Cardiac septum (tissue), 1 donor: Measurements from ENCODE around the gene FAM98A. TPM values are rescaled to one million over a fixed set of nuclear protein-coding genes. Genes with fewer than 3 reads are reported as not detected.

Experiments used
- DNase-seq: peaks from one replicate; pipeline ENCODE4 v3.0.0-alpha.2; 2020; ENCODE audit warnings: low spot score
- intact Hi-C: fragments of 100-400 bp; cut with DNase I; formaldehyde crosslinking; loops from one replicate; pipeline ENCODE4 v1.14.0; 2022
- total RNA-seq: library from RNA; stranded (reverse); fragmentation: NEBNext Ultra II Directional; extraction: Animal tissue kit (Norgen Biotek cat#: 25700); gene quantifications from one replicate; pipeline ENCODE4 v1.2.1, GENCODE V29; 2021
- donor health status: DM: no; HTN: no; CAD: no.

The FAM98A gene
- total RNA-seq, 1 donor from 2014 or later = 86.8 TPM

DNA sequence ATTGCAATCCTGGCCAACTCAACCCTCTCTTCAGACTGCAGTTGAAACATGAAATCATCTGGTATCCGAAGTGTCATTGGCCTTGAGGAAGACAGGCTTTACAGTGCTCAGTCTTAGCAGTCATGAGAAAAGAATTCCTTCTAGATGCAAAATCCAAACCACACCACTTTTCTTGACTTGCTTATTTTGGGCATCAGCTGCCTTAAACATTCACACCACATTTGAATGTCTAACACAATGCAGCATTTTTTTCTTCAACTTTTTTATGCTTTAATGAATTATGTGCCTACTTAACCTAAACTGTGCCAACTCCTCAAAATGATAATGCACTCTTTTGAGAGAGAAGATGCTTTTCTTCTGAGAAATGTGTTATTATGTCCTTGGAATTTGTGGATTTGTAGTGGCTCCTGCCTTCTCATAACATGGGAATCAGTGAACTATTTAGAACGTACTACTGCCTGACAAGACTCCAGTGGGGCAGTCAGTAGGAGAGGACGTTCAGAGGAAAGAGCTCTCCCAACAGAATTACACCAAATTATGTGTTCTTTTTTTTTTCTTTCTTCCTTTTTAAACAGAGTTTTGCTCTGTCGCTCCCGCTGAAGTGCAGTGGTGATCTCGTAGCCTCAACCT is 3.2 kb upstream of the FAM98A start:
- intact Hi-C loops = no loop called here
- no peak for DNase-seq

DNA sequence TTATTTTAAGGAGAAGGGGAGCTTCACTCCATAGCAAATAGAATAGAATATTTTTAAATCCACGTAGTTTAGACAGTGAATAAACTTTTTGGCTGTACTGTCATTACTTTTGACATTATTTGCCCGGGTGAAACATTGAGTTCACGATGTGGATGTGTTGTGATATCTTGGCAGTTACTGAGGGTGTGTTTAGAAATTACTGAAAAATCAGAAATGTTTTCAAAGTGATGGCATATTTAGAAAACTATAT is 769 bp upstream of the FAM98A start:
- intact Hi-C loops = loop anchor here (5.0 kb wide), 1 partner anchor 123 kb away; the partner anchor contains the start of gene RASGRP3
- no peak for DNase-seq

DNA sequence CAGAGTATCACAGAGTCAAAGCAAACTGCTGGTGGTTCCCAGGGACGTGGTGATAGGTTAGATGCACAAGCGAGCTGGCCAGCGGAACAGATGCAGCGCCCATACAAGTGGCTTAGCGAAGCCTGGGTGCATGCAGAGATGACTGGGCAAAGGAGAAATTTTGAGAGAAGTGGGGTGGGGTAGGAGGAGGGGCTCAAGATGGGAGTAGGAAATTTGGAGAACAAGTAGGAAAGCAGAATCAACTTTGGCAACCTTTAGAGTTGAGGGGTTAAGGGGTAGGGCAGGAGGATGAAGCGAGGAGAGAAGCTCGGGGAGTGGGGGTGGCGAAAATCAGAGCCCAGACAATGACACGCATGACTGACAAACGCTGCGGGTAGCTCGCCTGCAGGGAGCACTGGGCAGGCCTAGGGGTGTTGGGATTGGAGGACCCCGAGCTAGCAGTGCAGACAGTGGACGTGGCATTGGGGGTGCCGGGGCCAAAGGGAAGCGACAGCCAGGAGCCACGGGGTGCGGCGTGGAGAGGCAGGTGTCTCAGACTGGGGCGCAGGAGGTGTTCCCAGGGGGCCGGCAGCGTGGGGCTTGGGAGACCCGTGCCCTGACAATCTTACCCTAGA is 431 bp downstream of the FAM98A start:
- intact Hi-C loops = loop anchor here (5.0 kb wide), 1 partner anchor 121 kb away; the partner anchor contains the start of gene RASGRP3
- DNase-seq = no peak

DNA sequence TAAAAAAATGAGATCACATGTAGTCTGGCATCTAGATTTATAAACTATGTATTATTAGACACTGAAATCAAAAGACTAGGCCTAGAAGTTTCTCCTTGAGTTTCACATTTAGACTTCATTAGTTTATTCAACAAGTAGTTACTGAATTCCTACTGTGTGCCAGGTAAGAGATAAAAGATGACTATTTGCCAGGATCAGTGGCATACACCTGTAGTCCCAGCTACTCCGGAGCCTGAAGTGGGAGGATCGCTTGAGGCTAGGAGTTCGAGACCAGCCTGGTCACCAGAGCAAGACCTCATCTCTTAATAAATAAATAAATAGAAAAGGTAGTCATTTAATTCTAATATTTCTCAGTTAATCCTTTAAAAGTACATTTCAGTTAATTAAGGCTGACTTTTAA is 2.1 kb downstream of the FAM98A start:
- DNase-seq = no peak
- intact Hi-C loops = loop anchor here (5.0 kb wide), 1 partner anchor 120 kb away; the partner anchor contains the start of gene RASGRP3

DNA sequence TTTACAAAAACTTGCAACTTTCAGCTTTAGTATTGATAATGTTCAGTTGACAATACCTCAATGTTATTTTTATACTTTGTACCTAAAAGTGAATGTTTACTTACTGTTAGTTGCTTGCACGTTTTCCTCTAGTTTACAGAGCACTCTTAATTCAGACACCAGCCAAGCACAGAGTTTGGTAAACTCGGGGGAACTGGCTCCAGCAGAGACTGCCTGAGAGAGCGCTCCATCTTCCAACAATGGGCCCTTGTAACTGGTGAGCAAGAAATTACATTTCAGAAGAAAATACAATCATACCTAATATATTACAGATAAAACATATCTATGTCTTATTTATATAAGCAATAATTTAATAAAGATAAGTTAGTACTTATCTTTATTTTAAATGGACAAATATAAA is 3.7 kb downstream of the FAM98A start:
- no peak for DNase-seq
- intact Hi-C loops = loop anchor here (5.0 kb wide), 1 partner anchor 118 kb away; the partner anchor contains the start of gene RASGRP3

DNA sequence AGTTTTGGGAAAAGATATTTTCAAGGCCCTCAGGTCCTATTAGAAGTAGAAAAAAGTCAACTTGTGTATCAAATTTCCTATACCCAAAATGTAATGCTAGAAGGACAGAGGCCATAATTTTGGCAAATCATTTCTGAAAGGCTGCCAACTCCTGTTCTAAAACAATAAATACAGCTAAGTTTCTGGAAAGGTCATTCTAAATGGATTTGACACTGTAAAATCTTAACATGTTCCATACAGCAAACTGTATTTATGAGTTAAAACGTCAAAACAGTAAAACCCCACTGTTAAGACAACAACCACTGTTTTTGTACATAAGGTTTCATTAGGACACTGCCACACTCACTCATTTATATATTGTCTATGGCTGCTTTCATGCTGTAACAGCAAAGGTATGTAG is 9.7 kb downstream of the FAM98A start:
- intact Hi-C loops = loop anchor here (10.0 kb wide), 1 partner anchor 805 kb away; no protein-coding TSS in a partner anchor
- no peak for DNase-seq

DNA sequence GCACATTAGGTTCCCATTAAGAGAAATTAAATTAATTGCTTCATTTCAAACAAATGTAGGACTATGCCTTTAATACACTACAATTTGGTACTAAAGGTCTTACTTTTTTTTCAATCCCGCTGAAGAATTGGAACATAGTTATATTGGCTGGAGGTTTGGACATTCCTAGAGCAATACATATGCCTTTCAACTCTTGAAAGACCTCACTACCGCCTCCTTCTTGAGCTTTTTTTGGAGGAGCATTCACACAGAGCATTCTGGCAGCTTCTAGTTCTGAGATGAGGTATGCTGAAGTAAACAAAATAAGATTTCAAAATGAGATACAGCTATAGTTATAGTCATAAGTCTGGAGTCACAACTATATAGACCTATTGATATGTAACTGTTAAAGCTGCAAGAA is 10.9 kb downstream of the FAM98A start:
- intact Hi-C loops = loop anchor here (10.0 kb wide), 1 partner anchor 803 kb away; no protein-coding TSS in a partner anchor
- DNase-seq = no peak

DNA sequence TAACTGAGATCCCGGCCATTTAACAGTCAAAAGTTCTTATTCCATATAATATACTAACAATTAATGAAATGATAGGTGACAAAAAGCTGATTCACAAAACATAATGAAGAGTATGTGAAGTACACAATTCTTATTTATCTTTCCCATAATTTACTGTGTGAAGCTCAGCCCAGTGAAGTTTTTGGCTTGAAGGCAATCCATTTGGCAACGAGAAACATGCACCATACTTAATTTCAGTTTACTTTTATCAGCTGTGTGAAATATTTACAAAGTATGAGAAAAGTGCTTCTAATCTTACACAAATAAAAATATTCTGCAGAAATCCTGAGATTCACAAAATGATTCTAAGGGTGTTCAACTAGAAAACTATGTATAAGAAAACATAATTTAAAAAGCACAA is 12.3 kb downstream of the FAM98A start:
- DNase-seq = no peak
- intact Hi-C loops = loop anchor here (10.0 kb wide), 1 partner anchor 802 kb away; no protein-coding TSS in a partner anchor

DNA sequence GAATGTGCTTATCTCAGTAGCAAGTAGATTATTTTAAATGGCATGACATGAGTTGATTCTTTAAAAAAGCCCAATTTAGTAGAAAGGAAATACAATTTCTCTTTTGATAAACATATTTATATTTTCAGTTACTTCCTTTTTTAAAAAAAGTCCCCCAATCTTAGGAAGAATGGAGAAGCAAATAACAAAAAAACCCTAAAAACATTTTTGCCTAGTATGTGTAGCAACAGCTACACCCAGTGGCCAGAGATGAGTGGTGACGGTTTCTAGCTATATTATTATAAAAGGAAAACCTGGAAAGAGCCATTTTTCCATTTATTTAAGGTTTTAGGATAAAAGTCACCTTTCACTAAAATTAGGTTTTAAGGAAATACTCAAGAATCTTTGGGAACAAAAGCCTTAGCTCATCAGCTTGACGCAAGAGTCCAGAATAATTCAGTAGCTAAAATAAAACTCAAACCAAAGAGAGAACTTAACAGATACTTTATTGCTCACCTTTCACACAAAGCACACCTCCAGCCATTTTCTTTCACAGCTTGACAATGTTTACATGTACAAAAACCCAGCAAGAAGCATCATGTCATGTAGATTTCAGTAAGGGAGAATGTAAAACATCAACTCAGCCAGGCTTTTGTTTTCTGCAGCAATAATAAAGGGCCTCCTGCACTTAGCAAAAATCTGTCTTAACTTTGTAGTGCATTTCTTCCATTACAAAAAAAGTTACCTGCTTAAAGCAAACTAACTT is 15.7 kb downstream of the FAM98A start:
- no peak for DNase-seq
- intact Hi-C loops = loop anchor here (5.0 to 10.0 kb wide), 3 partner anchors 106 to 799 kb away; partner anchors contain the start of gene RASGRP3

DNA sequence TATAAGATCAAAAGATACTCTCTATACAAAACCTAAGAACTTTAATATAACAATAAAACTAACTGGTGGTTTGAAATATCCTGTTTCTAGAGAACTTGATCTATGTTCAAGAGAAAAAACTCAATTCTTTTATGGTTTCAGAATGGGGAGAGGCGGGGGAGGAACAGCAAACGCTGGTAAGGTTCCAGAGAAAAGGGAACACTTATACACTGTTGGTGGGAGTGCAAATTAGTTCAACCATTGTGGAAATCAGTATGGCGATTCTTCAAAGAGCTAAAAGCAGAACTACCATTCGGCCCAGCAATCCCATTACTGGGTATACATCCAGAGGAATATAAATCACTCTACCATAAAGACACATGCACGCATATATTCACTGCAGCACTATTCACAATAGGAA is 17.2 kb downstream of the FAM98A start:
- no peak for DNase-seq
- intact Hi-C loops = loop anchor here (5.0 to 10.0 kb wide), 3 partner anchors 105 to 797 kb away; partner anchors contain the start of gene RASGRP3

DNA sequence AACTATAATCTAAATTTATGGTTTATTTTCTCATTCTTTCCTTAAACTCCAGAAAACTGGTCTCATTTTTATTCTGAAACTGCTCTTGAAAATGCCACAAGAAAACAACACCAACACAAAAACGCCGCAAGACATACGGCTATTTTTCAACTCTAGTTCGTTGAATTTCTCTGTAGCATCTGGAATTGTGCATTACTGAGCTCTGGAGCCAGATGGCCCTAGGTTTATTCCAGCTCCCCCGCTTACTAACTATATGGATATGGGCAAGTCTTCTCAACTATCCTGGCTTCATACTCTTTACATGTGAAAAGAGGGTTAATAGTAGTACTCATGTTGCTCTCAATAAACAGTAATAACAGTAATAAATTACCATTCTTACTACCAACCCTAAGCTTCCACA is 19.9 kb downstream of the FAM98A start:
- intact Hi-C loops = loop anchor here (10.0 kb wide), 1 partner anchor 1014 kb away; no protein-coding TSS in a partner anchor
- no peak for DNase-seq

DNA sequence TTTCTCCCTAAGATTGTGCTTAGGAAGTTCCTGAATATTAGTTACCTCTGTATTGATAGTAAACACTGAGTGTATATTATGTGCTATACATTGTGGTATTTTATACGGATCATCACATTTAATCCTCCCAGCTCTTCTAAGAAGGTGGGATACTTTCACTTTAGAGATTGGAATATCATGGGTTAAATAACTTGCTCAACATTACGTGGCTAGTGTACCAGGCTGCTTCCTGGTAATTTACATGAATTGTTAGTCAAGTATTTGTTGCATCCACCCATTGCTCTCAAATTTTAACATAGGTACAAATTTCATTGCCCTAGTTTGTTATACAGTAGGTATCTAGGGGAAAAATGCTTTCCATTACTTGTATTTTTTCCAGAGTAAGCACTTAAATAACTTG is 21.4 kb downstream of the FAM98A start:
- intact Hi-C loops = loop anchor here (10.0 kb wide), 1 partner anchor 1013 kb away; no protein-coding TSS in a partner anchor
- DNase-seq = no peak

DNA sequence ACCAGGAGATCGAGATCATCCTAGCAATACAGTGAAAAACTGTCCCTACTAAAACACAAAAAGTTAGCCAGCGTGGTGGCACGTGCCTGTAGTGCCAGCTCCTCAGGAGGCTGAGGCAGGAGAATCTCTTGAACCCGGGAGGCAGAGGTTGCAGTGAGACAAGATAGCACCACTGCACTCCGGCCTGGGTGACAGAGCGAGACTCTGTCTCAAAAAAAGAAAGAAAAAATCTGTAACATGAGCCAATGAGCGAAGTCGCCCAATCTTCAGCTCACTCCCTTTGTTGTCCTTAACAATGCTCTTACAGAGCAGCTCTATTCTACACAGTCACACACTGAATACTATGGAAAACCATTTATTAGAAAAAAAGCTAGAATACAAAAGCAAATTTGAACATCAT is 22.0 kb downstream of the FAM98A start:
- no peak for DNase-seq
- intact Hi-C loops = loop anchor here (10.0 kb wide), 1 partner anchor 1012 kb away; no protein-coding TSS in a partner anchor

DNA sequence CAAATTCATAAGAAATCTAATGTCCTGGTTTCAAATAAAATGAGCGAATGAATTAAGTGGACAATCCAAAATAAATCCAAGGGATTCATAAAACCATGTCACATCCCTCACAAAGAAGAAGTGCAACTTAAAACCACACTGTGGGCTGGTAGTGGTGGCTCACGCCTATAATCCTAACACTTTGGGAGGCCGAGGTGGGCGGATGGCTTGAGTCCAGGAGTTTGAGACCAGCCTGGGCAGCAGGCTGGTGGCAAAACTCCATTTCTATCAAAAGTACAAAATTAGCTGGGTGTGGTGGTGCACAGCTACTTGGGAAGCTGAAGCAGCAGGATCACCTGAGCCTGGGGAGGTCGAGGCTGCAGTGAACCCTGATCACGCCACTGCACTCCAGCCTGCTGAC is 25.4 kb downstream of the FAM98A start:
- no peak for DNase-seq
- intact Hi-C loops = loop anchor here (10.0 kb wide), 1 partner anchor 1009 kb away; no protein-coding TSS in a partner anchor

DNA sequence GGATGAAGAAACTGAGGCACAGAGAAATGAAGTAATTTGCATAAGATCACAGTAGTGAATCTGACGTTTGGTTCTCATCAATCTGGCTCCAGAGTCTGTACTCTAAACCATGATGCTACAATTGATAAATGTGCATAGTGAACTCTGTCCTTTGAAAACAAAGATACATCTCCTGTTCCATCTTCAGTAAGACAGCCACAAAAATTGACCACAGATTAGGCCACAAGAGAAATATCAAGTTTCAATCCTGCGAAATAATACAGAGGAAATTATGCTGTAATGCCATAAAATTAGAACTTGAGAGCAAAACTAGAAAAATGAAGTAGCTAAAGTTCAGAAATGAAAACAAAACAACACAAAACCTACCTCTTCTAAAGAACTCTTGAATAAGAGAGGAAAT is 28.4 kb downstream of the FAM98A start:
- no peak for DNase-seq
- intact Hi-C loops = loop anchor here (10.0 kb wide), 1 partner anchor 1006 kb away; no protein-coding TSS in a partner anchor

DNA sequence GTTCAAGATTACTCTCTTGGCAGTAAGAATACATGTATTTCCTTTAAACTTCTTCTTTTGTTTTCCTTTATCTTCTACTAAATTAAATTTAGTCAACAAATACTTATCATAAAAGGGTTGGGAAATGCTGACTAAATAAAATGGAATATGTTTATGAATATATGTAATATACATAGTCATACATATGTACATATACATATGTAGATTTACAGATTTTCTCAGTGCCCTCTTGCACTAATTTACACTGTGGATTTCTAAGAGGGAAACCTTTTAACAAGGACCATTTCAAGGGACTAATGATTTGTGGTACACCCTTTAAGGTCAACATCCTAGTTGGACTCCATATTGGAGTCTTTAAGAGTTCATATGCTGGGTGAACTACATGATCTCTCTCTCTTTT is 37.2 kb downstream of the FAM98A start:
- DNase-seq = no peak

DNA sequence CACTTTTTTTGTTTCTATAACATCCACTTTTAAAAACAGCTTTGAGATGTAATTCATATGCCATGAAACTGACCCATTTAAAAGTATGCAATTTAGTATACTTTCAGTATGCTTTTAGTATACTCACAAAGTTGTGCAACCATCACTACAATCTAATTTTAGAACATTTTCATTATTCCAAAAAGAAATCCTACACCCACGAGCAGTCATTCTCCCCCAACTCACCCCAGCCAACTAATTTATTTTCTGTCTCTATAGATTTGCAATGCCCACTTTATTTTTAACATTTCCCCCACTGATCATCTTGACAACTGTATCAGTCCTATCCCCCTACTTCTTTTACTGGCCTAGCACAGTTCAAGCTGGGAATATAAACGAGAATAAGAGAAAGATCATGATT is 39.1 kb downstream of the FAM98A start:
- intact Hi-C loops = no loop called here
- no peak for DNase-seq

More for the DNA sequence above, 37.2 kb downstream of the FAM98A start:
- intact Hi-C loops = no loop called here

DNA sequence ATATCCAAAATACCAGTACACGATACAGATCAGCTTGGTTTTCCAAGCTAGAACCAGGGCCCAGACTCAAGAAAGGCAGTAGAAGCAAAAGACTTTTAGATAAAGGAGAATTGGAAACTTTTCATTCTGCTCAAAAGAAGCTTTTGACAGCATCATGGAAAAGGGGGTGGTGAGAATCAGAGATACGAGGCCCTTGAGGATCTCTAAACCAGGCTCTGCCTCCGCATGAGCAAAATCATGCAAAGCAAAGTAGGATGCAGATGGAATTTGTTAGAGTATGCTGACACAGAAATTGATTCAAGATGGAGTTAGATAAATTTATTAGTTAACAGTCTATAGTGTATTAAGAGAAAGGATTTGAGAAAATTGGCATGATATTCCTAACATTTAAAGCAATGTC is 39.8 kb downstream of the FAM98A start:
- no peak for DNase-seq
- intact Hi-C loops = no loop called here

DNA sequence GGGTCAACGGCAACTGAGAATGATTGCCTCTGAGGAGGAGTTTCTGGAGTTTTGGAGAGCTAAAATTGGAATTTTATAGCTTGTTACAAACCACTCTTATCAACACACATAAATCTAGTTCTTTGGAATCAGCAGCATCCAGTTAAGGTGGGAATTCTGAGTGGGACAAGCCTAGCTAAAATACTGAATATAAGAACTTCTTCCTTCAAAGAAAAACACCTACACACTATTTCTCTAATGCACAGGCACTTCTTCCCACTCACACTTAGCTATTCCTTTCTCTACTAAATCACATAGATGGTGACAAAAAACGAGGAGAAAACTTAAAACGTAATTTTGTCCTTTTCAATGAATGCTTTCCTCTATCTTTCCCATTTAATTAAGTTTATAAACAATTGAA is 43.4 kb downstream of the FAM98A start:
- no peak for DNase-seq
- intact Hi-C loops = no loop called here

DNA sequence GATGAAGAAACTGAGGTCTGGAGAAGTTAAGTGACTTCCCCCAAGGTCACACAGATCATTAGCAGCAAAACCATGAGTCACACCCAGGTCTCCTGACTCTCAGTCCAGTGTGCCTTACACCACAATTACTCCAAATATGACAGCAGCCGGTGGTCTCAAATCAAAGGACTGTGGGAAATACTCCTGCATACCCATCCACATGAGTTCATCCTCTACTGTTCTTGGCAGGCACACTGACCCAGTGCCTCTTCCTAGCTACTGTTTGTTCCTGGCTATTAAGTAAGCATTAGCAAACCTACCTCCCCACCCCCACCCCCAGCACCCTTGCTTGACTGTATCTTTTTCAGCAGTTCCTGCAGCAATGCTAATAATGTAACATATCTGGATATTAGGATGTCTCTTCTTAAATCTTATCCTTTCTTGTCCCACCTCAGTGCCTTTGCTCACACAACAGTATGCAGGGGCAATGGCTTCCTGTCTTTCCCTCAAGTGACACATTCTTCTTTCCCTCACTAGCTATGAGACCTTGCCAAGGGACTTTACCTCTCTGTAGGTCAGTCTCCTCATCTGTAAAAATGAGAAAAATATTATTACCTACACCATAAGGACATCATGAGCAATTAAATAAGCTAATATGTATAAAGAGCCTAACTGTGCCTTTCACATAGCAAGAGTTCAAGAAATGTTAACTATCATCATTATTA is 46.2 kb downstream of the FAM98A start:
- DNase-seq = no peak
- intact Hi-C loops = no loop called here
